ENCODE data around the gene ZMYND10. TPM values are rescaled to one million over a fixed set of nuclear protein-coding genes. Genes with fewer than 3 reads are reported as not detected.

ZMYND10 gene
- polyA plus RNA-seq, 1 of the 3 experiments (the other 2 are of a cell fraction), result 0.95 TPM

DNA sequence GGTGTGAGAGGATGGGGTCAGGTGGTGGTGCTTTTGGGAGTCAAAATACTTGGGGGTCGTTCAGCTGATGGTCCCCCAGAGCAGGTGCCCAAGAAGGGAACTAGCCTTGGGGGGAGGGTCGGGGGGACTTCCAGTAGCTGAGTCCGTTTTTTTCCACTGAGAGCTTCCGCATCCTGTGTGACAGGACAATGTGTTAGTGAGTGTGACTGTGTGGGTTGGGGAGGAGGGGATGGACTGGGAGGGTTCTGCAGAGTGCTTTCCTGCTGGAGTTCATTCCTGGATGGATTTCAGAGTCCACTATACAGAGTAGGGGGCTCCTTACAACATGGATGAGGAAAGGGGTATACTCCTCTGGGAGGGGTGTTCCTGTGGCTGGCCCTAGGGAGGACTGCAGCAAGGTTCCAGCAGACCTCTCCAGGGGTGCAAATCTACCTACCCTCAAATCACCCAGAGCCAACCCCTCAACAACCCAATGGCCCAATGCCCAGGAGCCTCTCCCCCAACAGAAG is 22.4 kb downstream of the ZMYND10 start:
- no peak overlapping the region for H3K4me2 ChIP-seq

More for the DNA sequence above, 22.4 kb downstream of the ZMYND10 start:
- TF ChIP-seq, protein P1, sequence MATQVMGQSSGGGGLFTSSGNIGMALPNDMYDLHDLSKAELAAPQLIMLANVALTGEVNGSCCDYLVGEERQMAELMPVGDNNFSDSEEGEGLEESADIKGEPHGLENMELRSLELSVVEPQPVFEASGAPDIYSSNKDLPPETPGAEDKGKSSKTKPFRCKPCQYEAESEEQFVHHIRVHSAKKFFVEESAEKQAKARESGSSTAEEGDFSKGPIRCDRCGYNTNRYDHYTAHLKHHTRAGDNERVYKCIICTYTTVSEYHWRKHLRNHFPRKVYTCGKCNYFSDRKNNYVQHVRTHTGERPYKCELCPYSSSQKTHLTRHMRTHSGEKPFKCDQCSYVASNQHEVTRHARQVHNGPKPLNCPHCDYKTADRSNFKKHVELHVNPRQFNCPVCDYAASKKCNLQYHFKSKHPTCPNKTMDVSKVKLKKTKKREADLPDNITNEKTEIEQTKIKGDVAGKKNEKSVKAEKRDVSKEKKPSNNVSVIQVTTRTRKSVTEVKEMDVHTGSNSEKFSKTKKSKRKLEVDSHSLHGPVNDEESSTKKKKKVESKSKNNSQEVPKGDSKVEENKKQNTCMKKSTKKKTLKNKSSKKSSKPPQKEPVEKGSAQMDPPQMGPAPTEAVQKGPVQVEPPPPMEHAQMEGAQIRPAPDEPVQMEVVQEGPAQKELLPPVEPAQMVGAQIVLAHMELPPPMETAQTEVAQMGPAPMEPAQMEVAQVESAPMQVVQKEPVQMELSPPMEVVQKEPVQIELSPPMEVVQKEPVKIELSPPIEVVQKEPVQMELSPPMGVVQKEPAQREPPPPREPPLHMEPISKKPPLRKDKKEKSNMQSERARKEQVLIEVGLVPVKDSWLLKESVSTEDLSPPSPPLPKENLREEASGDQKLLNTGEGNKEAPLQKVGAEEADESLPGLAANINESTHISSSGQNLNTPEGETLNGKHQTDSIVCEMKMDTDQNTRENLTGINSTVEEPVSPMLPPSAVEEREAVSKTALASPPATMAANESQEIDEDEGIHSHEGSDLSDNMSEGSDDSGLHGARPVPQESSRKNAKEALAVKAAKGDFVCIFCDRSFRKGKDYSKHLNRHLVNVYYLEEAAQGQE (IDR thresholded peaks at IDR 0.05; ENCODE audit: low read depth, low read length), result no peak
- TF ChIP-seq, protein P2, sequence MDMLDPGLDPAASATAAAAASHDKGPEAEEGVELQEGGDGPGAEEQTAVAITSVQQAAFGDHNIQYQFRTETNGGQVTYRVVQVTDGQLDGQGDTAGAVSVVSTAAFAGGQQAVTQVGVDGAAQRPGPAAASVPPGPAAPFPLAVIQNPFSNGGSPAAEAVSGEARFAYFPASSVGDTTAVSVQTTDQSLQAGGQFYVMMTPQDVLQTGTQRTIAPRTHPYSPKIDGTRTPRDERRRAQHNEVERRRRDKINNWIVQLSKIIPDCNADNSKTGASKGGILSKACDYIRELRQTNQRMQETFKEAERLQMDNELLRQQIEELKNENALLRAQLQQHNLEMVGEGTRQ (IDR thresholded peaks at IDR 0.05; ENCODE audit: borderline replicate concordance, low read depth, low read length), result no peak
- TF ChIP-seq TAF1 (IDR thresholded peaks at IDR 0.05; ENCODE audit: borderline replicate concordance, low read depth, low read length) (no peak), NFIC (IDR thresholded peaks at IDR 0.05; ENCODE audit: borderline replicate concordance) (no peak), RFX5 (IDR thresholded peaks at IDR 0.05; ENCODE audit: low read length) (no peak), RXRA (IDR thresholded peaks at IDR 0.05; ENCODE audit: borderline replicate concordance, low read depth) (no peak), ELF1 (IDR thresholded peaks at IDR 0.05) (no peak), POLR2AphosphoS5 (IDR thresholded peaks at IDR 0.05; ENCODE audit: low read depth, low read length) (no peak), SIN3A (IDR thresholded peaks at IDR 0.05; ENCODE audit: borderline replicate concordance, low read depth, low read length) (no peak), EP300 (IDR thresholded peaks at IDR 0.05; ENCODE audit: borderline replicate concordance in 1 of 2, low read depth in 1 of 2, low read length in 1 of 2) (no peak), FOXM1 (IDR thresholded peaks at IDR 0.05; ENCODE audit: low read depth) (no peak), TEAD4 (IDR thresholded peaks at IDR 0.05; ENCODE audit: borderline replicate concordance, insufficient read depth) (no peak), JUND (IDR thresholded peaks at IDR 0.05) (no peak), RCOR1 (IDR thresholded peaks at IDR 0.05; ENCODE audit: low read length) (no peak), YY1 (IDR thresholded peaks at IDR 0.05; ENCODE audit: low read depth) (no peak)
- TF ChIP-seq, protein P3, sequence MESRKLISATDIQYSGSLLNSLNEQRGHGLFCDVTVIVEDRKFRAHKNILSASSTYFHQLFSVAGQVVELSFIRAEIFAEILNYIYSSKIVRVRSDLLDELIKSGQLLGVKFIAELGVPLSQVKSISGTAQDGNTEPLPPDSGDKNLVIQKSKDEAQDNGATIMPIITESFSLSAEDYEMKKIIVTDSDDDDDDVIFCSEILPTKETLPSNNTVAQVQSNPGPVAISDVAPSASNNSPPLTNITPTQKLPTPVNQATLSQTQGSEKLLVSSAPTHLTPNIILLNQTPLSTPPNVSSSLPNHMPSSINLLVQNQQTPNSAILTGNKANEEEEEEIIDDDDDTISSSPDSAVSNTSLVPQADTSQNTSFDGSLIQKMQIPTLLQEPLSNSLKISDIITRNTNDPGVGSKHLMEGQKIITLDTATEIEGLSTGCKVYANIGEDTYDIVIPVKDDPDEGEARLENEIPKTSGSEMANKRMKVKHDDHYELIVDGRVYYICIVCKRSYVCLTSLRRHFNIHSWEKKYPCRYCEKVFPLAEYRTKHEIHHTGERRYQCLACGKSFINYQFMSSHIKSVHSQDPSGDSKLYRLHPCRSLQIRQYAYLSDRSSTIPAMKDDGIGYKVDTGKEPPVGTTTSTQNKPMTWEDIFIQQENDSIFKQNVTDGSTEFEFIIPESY (IDR thresholded peaks at IDR 0.05; ENCODE audit: borderline replicate concordance, low read depth), result no peak
- TF ChIP-seq, protein P4, sequence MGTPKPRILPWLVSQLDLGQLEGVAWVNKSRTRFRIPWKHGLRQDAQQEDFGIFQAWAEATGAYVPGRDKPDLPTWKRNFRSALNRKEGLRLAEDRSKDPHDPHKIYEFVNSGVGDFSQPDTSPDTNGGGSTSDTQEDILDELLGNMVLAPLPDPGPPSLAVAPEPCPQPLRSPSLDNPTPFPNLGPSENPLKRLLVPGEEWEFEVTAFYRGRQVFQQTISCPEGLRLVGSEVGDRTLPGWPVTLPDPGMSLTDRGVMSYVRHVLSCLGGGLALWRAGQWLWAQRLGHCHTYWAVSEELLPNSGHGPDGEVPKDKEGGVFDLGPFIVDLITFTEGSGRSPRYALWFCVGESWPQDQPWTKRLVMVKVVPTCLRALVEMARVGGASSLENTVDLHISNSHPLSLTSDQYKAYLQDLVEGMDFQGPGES (IDR thresholded peaks at IDR 0.05; ENCODE audit: low read depth, low read length), result no peak
- TF ChIP-seq, protein P5, sequence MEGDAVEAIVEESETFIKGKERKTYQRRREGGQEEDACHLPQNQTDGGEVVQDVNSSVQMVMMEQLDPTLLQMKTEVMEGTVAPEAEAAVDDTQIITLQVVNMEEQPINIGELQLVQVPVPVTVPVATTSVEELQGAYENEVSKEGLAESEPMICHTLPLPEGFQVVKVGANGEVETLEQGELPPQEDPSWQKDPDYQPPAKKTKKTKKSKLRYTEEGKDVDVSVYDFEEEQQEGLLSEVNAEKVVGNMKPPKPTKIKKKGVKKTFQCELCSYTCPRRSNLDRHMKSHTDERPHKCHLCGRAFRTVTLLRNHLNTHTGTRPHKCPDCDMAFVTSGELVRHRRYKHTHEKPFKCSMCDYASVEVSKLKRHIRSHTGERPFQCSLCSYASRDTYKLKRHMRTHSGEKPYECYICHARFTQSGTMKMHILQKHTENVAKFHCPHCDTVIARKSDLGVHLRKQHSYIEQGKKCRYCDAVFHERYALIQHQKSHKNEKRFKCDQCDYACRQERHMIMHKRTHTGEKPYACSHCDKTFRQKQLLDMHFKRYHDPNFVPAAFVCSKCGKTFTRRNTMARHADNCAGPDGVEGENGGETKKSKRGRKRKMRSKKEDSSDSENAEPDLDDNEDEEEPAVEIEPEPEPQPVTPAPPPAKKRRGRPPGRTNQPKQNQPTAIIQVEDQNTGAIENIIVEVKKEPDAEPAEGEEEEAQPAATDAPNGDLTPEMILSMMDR (IDR thresholded peaks at IDR 0.05), result no peak
- peaks cover 0 to 45% of the 10 kb centered on the region in 2 experiments; a peak in 2 of 4 replicates for H3K4me1 ChIP-seq (ENCODE audit: control insufficient read depth in 1 of 2, insufficient read depth in 2 of 2, low read depth in 1 of 2, low read length in 1 of 2)
- no peaks in the 10 kb centered on the region for H4K20me1 ChIP-seq (ENCODE audit: insufficient read depth)
- peaks cover 10% of the 10 kb centered on the region for H3F3A ChIP-seq (replicated peaks; ENCODE audit: insufficient read depth)
- POLR2A ChIA-PET, result interaction anchor here (1.6 kb wide), 1 partner anchor 14 kb away, joined by 4 read pairs; no protein-coding TSS in a partner anchor
- H3K9me2 ChIP-seq, result no peaks in the 10 kb centered on the region
- no peak for DNase-seq
- H2AFZ ChIP-seq (ENCODE audit: low read depth), result no peak overlapping the region
- H3K4me3 ChIP-seq (ENCODE audit: low read depth in 2 of 2, low read length in 1 of 2), result no peak overlapping the region
- H3K27me3 ChIP-seq (ENCODE audit: insufficient read depth), result no peaks in the 10 kb centered on the region
- no peak overlapping the region; a peak in 1 of 4 replicates for H3K27ac ChIP-seq (ENCODE audit: low read depth in 2 of 2, low read length in 1 of 2)
- peaks cover 51% of the 10 kb centered on the region for H3K79me2 ChIP-seq (ENCODE audit: insufficient read depth)
- WGBS (ENCODE audit: low lambda C conversion rate), result 64% methylated on average over 3 of the region's 4 CpGs
- no peak overlapping the region for H3K9ac ChIP-seq
- peaks cover 8 to 38% of the 10 kb centered on the region in 2 experiments for H3K36me3 ChIP-seq (replicated peaks in 1 of 2; ENCODE audit: control insufficient read depth in 1 of 2, insufficient read depth in 2 of 2, low read length in 1 of 2)
- no peaks in the 10 kb centered on the region for H3K9me3 ChIP-seq
- CTCF ChIA-PET, result interaction anchor here (0.7 to 6.0 kb wide), 12 partner anchors 12 to 290 kb away, joined by 3 to 60 read pairs (median 4); partner anchors contain the start of genes HYAL1, HYAL3, IFRD2 and NAA80

Data from SK-N-SH (cell line).